ENCODE measurements around the gene CHCHD3.

CHCHD3 gene

DNA sequence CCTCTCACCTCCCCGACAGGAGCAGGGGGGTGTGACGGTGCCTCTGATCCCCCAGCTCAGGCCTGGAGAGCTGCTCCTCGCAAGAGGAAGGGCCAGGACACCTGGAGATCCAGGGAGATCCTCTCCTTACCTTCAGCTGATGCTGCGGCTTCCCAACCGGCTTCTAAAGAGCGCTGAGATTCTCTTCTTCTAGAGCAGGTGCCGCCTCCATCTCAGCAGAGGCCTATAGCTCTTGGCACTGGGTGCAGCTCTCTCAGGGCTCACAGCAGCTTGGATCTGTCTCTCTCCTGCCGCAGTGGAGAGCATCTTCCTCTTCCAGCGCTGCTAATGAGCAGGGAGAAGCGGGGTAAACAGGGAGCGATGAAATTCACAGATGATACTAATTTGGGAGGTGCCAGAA lies 316.0 kb downstream of the CHCHD3 start:
- TF ChIP-seq, protein P1, sequence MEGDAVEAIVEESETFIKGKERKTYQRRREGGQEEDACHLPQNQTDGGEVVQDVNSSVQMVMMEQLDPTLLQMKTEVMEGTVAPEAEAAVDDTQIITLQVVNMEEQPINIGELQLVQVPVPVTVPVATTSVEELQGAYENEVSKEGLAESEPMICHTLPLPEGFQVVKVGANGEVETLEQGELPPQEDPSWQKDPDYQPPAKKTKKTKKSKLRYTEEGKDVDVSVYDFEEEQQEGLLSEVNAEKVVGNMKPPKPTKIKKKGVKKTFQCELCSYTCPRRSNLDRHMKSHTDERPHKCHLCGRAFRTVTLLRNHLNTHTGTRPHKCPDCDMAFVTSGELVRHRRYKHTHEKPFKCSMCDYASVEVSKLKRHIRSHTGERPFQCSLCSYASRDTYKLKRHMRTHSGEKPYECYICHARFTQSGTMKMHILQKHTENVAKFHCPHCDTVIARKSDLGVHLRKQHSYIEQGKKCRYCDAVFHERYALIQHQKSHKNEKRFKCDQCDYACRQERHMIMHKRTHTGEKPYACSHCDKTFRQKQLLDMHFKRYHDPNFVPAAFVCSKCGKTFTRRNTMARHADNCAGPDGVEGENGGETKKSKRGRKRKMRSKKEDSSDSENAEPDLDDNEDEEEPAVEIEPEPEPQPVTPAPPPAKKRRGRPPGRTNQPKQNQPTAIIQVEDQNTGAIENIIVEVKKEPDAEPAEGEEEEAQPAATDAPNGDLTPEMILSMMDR (IDR thresholded peaks at IDR 0.05; ENCODE audit: low read depth, low read length): no peak
- no peak overlapping the region for H3K4me3 ChIP-seq (ENCODE audit: low read depth, low read length)

DNA sequence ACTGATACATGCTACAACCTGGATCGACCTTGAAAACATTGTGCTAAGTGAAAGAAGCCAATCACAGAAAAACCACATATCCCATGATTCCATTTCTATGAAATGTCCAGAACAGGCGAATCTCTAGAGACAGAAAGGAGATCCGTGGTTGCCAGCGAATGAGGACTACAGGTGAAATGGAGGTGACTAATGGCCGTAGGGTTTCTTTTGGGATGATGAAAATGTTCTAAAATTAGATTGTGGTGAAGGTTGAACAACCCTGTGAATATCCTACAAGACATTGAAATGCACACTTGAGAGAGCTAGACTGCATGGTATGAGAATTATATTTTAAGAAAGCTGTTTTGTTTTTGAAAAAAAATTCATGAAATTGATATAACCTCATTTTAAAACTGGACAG lies 317.1 kb downstream of the CHCHD3 start:
- no peak overlapping the region for H3K4me3 ChIP-seq (ENCODE audit: low read depth, low read length)
- TF ChIP-seq, protein P1 (IDR thresholded peaks at IDR 0.05; ENCODE audit: low read depth, low read length): no peak

DNA sequence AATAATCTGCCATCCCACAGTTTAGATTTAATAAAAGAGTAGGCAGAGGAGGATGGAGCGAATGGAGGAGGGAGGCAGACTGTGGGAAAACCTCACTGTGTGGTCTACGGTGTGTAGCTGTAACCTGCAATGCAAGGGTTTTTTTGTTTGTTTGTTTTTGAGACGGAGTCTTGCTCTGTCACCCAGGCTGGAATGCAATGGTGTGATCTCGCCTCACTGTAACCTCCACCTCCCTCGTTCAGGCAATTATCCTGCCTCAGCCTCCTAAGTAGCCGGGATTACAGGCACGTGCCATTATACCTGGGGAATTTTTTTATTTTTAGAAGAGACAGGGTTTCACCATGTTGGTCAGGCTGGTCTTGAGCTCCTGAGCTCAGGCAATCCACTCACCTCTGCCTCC lies 321.0 kb downstream of the CHCHD3 start:
- TF ChIP-seq, protein P1 (IDR thresholded peaks at IDR 0.05; ENCODE audit: low read depth, low read length): no peak
- H3K4me3 ChIP-seq (ENCODE audit: low read depth, low read length): no peak overlapping the region

DNA sequence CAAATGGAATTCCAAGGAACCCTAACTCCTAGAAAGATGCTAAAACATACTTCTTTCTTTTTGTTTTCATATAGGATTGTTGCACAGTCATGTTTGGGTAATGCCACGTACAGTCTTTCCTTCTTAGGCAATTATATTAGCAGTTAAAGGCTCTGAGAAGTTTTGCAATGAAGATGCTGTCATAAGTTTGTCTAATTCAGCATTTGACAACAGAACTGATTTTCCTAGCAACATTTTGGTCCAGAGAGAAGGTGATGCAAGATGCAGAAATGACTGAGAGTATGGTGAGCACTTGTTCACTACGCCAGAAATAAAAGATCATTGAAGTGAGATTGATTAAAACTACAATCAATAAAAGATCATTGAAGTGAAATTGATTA lies 321.7 kb downstream of the CHCHD3 start:
- H3K4me3 ChIP-seq (ENCODE audit: low read depth, low read length): no peak overlapping the region
- TF ChIP-seq, protein P1 (IDR thresholded peaks at IDR 0.05; ENCODE audit: low read depth, low read length): no peak

DNA sequence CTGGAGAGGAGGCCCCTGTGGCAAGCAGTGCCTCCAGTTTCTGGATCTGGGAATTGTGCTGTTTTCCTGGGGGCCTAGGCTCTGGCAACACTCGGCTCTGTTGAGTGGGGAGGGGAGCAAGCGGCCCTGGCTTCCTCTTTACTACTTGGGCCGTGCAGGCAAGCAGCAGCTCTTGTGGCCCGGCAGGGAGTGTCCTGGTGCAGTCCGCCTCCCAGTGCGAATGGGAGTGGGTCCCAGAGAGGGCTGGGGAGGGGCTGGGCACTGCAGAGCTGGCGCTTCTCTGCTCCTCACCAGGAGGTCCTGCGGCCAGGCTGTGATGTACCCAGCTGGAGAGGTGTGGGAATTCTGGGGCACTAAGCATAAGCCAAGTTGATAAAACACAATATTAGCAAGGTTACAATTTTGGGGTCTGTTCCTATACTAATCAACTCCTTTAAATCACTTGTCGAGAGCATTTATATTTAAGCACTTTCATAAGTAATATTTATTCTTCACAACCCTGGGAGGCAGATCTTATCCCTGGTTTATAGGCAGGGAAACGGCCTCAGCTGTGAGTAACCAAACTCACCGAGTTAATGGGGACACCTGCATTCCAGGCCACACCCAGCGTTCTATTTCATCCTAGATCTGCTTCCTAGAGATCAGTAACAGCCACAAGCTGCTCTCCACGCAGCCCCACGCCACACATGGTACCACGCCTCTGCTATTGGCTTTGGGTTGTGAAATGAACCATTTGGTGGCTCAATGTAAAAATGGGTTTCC lies 322.2 kb downstream of the CHCHD3 start:
- TF ChIP-seq, protein P1 (IDR thresholded peaks at IDR 0.05; ENCODE audit: low read depth, low read length): no peak
- no peak overlapping the region for H3K4me3 ChIP-seq (ENCODE audit: low read depth, low read length)

DNA sequence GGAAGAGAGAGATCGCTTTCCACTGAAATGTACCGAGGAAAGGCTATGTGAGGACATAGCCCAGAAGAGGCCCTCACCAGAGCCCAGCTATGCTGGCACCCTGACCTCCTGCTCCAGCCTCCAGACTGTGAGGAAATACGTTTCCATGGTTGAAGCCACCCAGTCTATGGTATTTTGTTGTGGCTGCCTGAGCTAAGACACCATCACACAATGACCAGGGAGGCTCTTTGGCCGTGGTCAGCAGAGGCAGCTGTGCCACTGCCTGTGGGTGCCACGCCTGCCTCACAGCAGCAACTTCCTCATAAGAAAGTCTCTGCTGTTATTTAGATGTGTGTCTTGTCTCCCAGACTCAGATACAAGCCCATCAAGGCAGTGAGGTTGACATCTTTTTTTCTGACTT lies 322.9 kb downstream of the CHCHD3 start:
- no peak overlapping the region for H3K4me3 ChIP-seq (ENCODE audit: low read depth, low read length)
- TF ChIP-seq, protein P1 (IDR thresholded peaks at IDR 0.05; ENCODE audit: low read depth, low read length): no peak

DNA sequence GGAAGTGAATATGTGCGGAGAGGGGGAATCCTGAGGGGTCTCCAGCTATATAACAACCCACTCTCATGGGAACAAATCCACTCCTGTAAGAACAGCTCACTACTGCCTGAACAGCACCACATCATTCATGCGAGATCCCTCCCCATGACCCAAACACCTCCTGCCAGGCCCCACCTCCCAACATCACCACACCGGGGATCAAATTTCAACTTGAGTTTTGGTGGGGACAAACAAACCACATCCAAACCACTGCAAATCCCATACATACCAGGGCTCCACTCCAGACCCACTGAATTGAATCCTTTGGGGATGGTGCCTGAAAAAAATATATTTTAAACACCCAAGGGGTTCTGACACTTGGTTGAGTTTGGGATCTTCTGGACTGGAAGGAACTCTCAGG lies 324.1 kb downstream of the CHCHD3 start:
- H3K4me3 ChIP-seq (ENCODE audit: low read depth, low read length): no peak overlapping the region
- TF ChIP-seq, protein P1 (IDR thresholded peaks at IDR 0.05; ENCODE audit: low read depth, low read length): no peak
